Mucosa of rectum (tissue), 2 donors: Measurements from ENCODE around the gene TEAD4.

Experiments
- H3K27ac ChIP-seq, 2 donors: one replicate each; pipeline ENCODE4 v1.7.0; 2013; ENCODE audit warnings: inconsistent platforms in 2 of 2, low read depth in 2 of 2, low read length in 2 of 2
- H3K27me3 ChIP-seq, 2 donors: one replicate each; pipeline ENCODE4 v1.7.0; 2013; ENCODE audit warnings: low read length in 2 of 2; ENCODE audit not compliant: control insufficient read depth in 2 of 2, insufficient read depth in 2 of 2
- H3K36me3 ChIP-seq, 2 donors: one replicate each; pipeline ENCODE4 v1.7.0; 2013; ENCODE audit warnings: low read length in 2 of 2; ENCODE audit not compliant: control insufficient read depth in 2 of 2, insufficient read depth in 2 of 2
- H3K4me1 ChIP-seq, 2 donors: one replicate each; pipeline ENCODE4 v1.7.0; 2013; ENCODE audit warnings: low read length in 2 of 2, mild to moderate bottlenecking in 1 of 2; ENCODE audit not compliant: control insufficient read depth in 2 of 2, insufficient read depth in 2 of 2
- H3K4me3 ChIP-seq, 2 donors: one replicate each; pipeline ENCODE4 v1.7.0; 2013; ENCODE audit warnings: low read length in 2 of 2
- H3K9ac ChIP-seq, 2 donors: one replicate each; pipeline ENCODE4 v1.7.0; 2013; ENCODE audit warnings: low read length in 2 of 2, low read depth in 1 of 2, mild to moderate bottlenecking in 1 of 2
- H3K9me3 ChIP-seq, 2 donors: one replicate each; pipeline ENCODE4 v1.7.0; 2013; ENCODE audit warnings: low read length in 2 of 2; ENCODE audit not compliant: control insufficient read depth in 2 of 2
- donor health status: healthy.
- donor health status: Normal muscosa, but diverticular disease.

The TEAD4 gene

GRCh38 chr12:3010214-3010930 is 51.2 kb downstream of the TEAD4 start:
- H3K4me3 ChIP-seq: no peak overlapping the region
- H3K9me3 ChIP-seq: no peaks in the 10 kb centered on the region
- no peak overlapping the region for H3K27ac ChIP-seq
- H3K4me1 ChIP-seq: no peaks in the 10 kb centered on the region
- H3K9ac ChIP-seq: no peak overlapping the region
- no peaks in the 10 kb centered on the region for H3K36me3 ChIP-seq
- H3K27me3 ChIP-seq: no peaks in the 10 kb centered on the region

- H3K27ac ChIP-seq: no peak overlapping the region
Measured at GRCh38 chr12:3012786-3013185, 53.6 kb downstream of the TEAD4 start.

GRCh38 chr12:3014641-3015040 is 55.4 kb downstream of the TEAD4 start:
- Histone ChIP-seq H3K36me3 (no peaks in the 10 kb centered on the region), H3K4me3 (no peak overlapping the region), H3K27me3 (no peaks in the 10 kb centered on the region), H3K9me3 (no peaks in the 10 kb centered on the region), H3K27ac (no peak overlapping the region), H3K4me1 (no peaks in the 10 kb centered on the region), H3K9ac (no peak overlapping the region)

More at GRCh38 chr12:3012786-3013185, 53.6 kb downstream of the TEAD4 start:
- Histone ChIP-seq H3K4me3 (no peak overlapping the region), H3K9me3 (no peaks in the 10 kb centered on the region), H3K27me3 (no peaks in the 10 kb centered on the region), H3K4me1 (no peaks in the 10 kb centered on the region), H3K36me3 (no peaks in the 10 kb centered on the region), H3K9ac (no peak overlapping the region)

GRCh38 chr12:3015356-3015755 is 56.2 kb downstream of the TEAD4 start:
- no peak overlapping the region for H3K9ac ChIP-seq
- no peaks in the 10 kb centered on the region for H3K27me3 ChIP-seq
- no peaks in the 10 kb centered on the region for H3K4me1 ChIP-seq
- H3K27ac ChIP-seq: no peak overlapping the region
- H3K36me3 ChIP-seq: no peaks in the 10 kb centered on the region
- no peaks in the 10 kb centered on the region for H3K9me3 ChIP-seq
- no peak overlapping the region for H3K4me3 ChIP-seq

GRCh38 chr12:3016191-3016590 is 57.0 kb downstream of the TEAD4 start:
- Histone ChIP-seq H3K9ac (no peak overlapping the region), H3K4me1 (no peaks in the 10 kb centered on the region), H3K4me3 (no peak overlapping the region), H3K27ac (no peak overlapping the region), H3K9me3 (no peaks in the 10 kb centered on the region), H3K36me3 (no peaks in the 10 kb centered on the region), H3K27me3 (no peaks in the 10 kb centered on the region)

GRCh38 chr12:3017281-3017680 is 58.1 kb downstream of the TEAD4 start:
- Histone ChIP-seq H3K36me3 (no peaks in the 10 kb centered on the region), H3K27me3 (no peaks in the 10 kb centered on the region), H3K4me1 (no peaks in the 10 kb centered on the region), H3K9me3 (no peaks in the 10 kb centered on the region), H3K4me3 (no peak overlapping the region), H3K9ac (no peak overlapping the region), H3K27ac (no peak overlapping the region)

- Histone ChIP-seq H3K9me3 (no peaks in the 10 kb centered on the region), H3K27me3 (no peaks in the 10 kb centered on the region), H3K36me3 (no peaks in the 10 kb centered on the region), H3K27ac (no peak overlapping the region), H3K9ac (no peak overlapping the region), H3K4me1 (no peaks in the 10 kb centered on the region), H3K4me3 (no peak overlapping the region)
Measured at GRCh38 chr12:3018284-3019004, 59.2 kb downstream of the TEAD4 start.

GRCh38 chr12:3019005-3019680 is 59.9 kb downstream of the TEAD4 start:
- no peaks in the 10 kb centered on the region for H3K9me3 ChIP-seq
- no peaks in the 10 kb centered on the region for H3K4me1 ChIP-seq
- H3K27ac ChIP-seq: no peak overlapping the region
- H3K27me3 ChIP-seq: no peaks in the 10 kb centered on the region
- no peak overlapping the region for H3K4me3 ChIP-seq
- no peak overlapping the region for H3K9ac ChIP-seq
- H3K36me3 ChIP-seq: no peaks in the 10 kb centered on the region

- H3K27me3 ChIP-seq: no peaks in the 10 kb centered on the region
- no peaks in the 10 kb centered on the region for H3K9me3 ChIP-seq
- no peak overlapping the region for H3K9ac ChIP-seq
- H3K27ac ChIP-seq: no peak overlapping the region
- no peaks in the 10 kb centered on the region for H3K4me1 ChIP-seq
- no peaks in the 10 kb centered on the region for H3K36me3 ChIP-seq
- no peak overlapping the region for H3K4me3 ChIP-seq
Measured at GRCh38 chr12:3020399-3020798, 61.2 kb downstream of the TEAD4 start.

- H3K36me3 ChIP-seq: no peaks in the 10 kb centered on the region
- H3K27ac ChIP-seq: no peak overlapping the region
Measured at GRCh38 chr12:3020850-3021435, 61.7 kb downstream of the TEAD4 start.

More at GRCh38 chr12:3020850-3021435, 61.7 kb downstream of the TEAD4 start:
- no peaks in the 10 kb centered on the region for H3K27me3 ChIP-seq
- H3K4me1 ChIP-seq: no peaks in the 10 kb centered on the region
- H3K4me3 ChIP-seq: no peak overlapping the region
- H3K9ac ChIP-seq: no peak overlapping the region
- H3K9me3 ChIP-seq: no peaks in the 10 kb centered on the region
